ENCODE measurements around the gene ZNF43.
"Not testable (repeated sequence)": the region's sequence is repeated elsewhere in the genome, so short reads cannot be mapped to it uniquely, and the experiment has no call there.

ZNF43 gene

GRCh38 chr19:21838646-21839045 lies 2.7 kb upstream of the ZNF43 start:
- TF ChIP-seq, protein P1, sequence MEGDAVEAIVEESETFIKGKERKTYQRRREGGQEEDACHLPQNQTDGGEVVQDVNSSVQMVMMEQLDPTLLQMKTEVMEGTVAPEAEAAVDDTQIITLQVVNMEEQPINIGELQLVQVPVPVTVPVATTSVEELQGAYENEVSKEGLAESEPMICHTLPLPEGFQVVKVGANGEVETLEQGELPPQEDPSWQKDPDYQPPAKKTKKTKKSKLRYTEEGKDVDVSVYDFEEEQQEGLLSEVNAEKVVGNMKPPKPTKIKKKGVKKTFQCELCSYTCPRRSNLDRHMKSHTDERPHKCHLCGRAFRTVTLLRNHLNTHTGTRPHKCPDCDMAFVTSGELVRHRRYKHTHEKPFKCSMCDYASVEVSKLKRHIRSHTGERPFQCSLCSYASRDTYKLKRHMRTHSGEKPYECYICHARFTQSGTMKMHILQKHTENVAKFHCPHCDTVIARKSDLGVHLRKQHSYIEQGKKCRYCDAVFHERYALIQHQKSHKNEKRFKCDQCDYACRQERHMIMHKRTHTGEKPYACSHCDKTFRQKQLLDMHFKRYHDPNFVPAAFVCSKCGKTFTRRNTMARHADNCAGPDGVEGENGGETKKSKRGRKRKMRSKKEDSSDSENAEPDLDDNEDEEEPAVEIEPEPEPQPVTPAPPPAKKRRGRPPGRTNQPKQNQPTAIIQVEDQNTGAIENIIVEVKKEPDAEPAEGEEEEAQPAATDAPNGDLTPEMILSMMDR (IDR thresholded peaks at IDR 0.05; ENCODE audit: low read depth, low read length): no peak
- no peak overlapping the region for H3K4me3 ChIP-seq (ENCODE audit: low read depth, low read length)

- H3K4me3 ChIP-seq (ENCODE audit: low read depth, low read length): peak overlapping the region; percentile 73
- TF ChIP-seq, protein P1 (IDR thresholded peaks at IDR 0.05; ENCODE audit: low read depth, low read length): no peak
These were observed 563 bp downstream of the ZNF43 start for GRCh38 chr19:21835429-21835809.

DNA sequence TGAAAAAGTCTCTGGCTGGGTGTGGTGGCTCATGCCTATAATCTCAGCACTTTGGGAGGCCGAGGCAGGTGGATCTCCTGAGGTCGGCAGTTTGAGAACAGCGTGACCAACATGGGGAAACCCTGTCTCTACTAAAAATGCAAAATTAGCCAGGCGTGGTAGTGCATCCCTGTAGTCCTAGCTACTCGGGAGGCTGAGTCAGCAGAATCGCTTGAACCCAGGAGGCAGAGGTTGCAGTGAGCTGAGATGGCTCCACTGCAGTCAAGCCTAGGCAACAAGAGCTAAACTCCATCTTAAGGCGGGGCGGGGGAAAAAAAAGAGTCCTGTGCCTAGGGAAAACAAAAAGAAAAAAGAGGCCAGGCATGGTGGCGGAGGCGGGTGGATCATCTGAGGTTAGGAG lies 2.2 kb downstream of the ZNF43 start:
- no peak overlapping the region for H3K4me3 ChIP-seq (ENCODE audit: low read depth, low read length)
- TF ChIP-seq, protein P1 (IDR thresholded peaks at IDR 0.05; ENCODE audit: low read depth, low read length): no peak

DNA sequence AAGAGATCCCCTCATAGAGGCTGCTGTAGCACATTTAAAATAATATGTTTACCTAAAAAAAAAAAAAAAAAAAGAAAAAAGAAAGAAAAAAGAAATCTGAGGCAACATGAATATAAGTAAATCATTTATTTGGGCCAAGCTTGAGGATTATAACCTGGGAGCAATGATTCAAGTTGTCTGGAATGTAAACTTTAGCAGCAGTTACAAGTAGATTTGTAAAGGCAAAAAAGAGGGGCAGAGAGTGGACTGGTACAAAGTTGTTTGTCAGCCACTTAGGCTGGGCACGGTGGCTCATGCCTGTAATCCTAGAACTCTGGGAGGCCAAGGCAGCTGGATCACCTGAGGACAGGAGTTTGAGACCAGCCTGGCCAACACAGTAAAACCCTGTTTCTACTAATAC lies 11.3 kb downstream of the ZNF43 start:
- no peak overlapping the region for H3K4me3 ChIP-seq (ENCODE audit: low read depth, low read length)
- TF ChIP-seq, protein P1 (IDR thresholded peaks at IDR 0.05; ENCODE audit: low read depth, low read length): no peak

- TF ChIP-seq, protein P1 (IDR thresholded peaks at IDR 0.05; ENCODE audit: low read depth, low read length): no peak
- H3K4me3 ChIP-seq (ENCODE audit: low read depth, low read length): no peak overlapping the region
These were observed 12.8 kb downstream of the ZNF43 start for GRCh38 chr19:21823224-21823623.

DNA sequence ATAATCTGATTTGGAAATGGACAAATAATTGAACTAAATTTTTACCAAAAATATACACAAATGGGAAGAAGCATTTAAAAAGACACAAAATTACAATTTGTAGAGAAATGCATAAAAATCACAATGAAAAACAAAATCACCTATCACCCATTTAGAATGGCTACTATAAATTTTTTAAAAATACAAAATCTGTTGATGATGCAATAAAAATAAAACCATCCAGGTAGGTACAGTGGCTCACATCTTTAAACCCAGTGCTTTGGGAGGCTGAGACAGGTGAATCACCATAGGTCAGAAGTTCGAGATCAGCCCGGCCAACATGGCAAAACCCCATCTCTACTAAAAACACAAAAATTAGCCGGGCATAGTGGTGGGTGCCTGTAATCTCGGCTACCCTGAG lies 23.5 kb downstream of the ZNF43 start:
- TF ChIP-seq, protein P1 (IDR thresholded peaks at IDR 0.05; ENCODE audit: low read depth, low read length): no peak
- H3K4me3 ChIP-seq (ENCODE audit: low read depth, low read length): no peak overlapping the region

GRCh38 chr19:21808400-21809000 lies 27.5 kb downstream of the ZNF43 start:
- not testable (repeated sequence) for H3K4me3 ChIP-seq (ENCODE audit: low read depth, low read length)

- TF ChIP-seq, protein P1 (IDR thresholded peaks at IDR 0.05; ENCODE audit: low read depth, low read length): no peak
- no peak overlapping the region for H3K4me3 ChIP-seq (ENCODE audit: low read depth, low read length)
These were observed 46.4 kb downstream of the ZNF43 start for GRCh38 chr19:21789466-21790085.
